Breast epithelium (tissue), 3 donors: ENCODE results near the gene HTT-AS.

Source experiments
- CTCF ChIP-seq, 3 donors: fragments of 450-650 bp; IDR thresholded peaks; one replicate each; pipeline ENCODE4 v1.5.1; 2016 to 2017; ENCODE audit warnings: antibody characterized with exemption in 3 of 3, mild to moderate bottlenecking in 3 of 3, moderate library complexity in 3 of 3
- POLR2AphosphoS5 ChIP-seq, 3 donors: sonication (generic); formaldehyde crosslinking; IDR thresholded peaks; one replicate each; pipeline ENCODE4 v1.6.1; 2017; ENCODE audit warnings: antibody characterized with exemption in 3 of 3

DNA sequence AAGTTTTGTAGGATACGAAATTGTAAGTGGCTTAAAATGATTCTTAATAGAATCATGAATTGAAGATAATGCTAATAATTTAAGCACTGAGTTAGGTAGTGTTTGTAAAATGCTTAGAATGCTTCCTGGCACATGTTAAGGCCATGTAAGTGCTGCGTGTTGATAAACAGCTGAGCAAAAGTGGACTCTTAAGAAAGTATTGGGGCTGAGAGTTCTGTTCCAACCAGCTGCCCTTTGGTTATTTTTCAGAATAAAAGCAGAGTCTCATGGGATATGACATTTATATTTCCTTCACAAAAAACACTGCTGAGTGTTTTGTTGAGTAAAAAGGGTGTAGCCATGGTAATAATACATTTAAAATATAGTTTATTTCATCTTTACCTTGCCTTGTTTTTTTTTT lies 42.6 kb upstream of the HTT-AS start:
- TF ChIP-seq CTCF (IDR thresholded peaks at IDR 0.05) = no peak
- TF ChIP-seq POLR2AphosphoS5 (IDR thresholded peaks at IDR 0.05) = no peak
